ENCODE results near the gene NAPA. TPM values are rescaled to one million over a fixed set of nuclear protein-coding genes. Genes with fewer than 3 reads are reported as not detected.

The NAPA gene
- total and polyA plus RNA-seq, 10 donors, result 51.3 to 171 (median 89.8) TPM

- peak overlapping the region in 7 of 8 donors; percentile 62 to 98 (median 93) for H3K27ac ChIP-seq
- intact Hi-C loops (cut with DNase I; ENCODE audit: low total_unique reads), result no loop called here
- no peak for DNase-seq
- peaks cover 0 to 32% (median 0%) of the 10 kb centered on the region in 6 donors for H3K36me3 ChIP-seq
- peaks cover 42 to 92% (median 73%) of the 10 kb centered on the region in 6 donors for H3K4me1 ChIP-seq
- no peaks in the 10 kb centered on the region for H3K9me3 ChIP-seq
- no peaks in the 10 kb centered on the region for H3K27me3 ChIP-seq (replicated peaks in 1 of 7)
- peak overlapping the region in 3 of 8 donors; percentile 81 to 86 (median 84) for H3K4me3 ChIP-seq
- TF ChIP-seq CTCF (IDR thresholded peaks at IDR 0.05 in 8 of 11, conservative IDR thresholded peaks at IDR 0.05 in 3 of 11), result no peak
- no peak for TF ChIP-seq POLR2AphosphoS5 (IDR thresholded peaks at IDR 0.05)
- TF ChIP-seq POLR2A (IDR thresholded peaks at IDR 0.05), result no peak
- 66 to 79% (median 69%) methylated on average over 8 of the region's 8 CpGs for WGBS, 5 donors
Observed at GRCh38 chr19:47512948-47513319, 1.9 kb downstream of the NAPA start.

GRCh38 chr19:47512183-47512947 is 2.5 kb downstream of the NAPA start:
- peaks cover 48 to 92% (median 76%) of the 10 kb centered on the region in 6 donors for H3K4me1 ChIP-seq
- no peak for DNase-seq
- H3K9me3 ChIP-seq, result no peaks in the 10 kb centered on the region
- peak overlapping the region in 7 of 8 donors; percentile 62 to 98 (median 93) for H3K27ac ChIP-seq
- H3K4me3 ChIP-seq, result peak overlapping the region in 3 of 8 donors; percentile 81 to 86 (median 84)
- no peaks in the 10 kb centered on the region for H3K27me3 ChIP-seq (replicated peaks in 1 of 7)
- no peak for TF ChIP-seq CTCF (IDR thresholded peaks at IDR 0.05 in 8 of 11, conservative IDR thresholded peaks at IDR 0.05 in 3 of 11)
- no peak for TF ChIP-seq POLR2A (IDR thresholded peaks at IDR 0.05)
- no peak for TF ChIP-seq POLR2AphosphoS5 (IDR thresholded peaks at IDR 0.05)
- peaks cover 0 to 37% (median 0%) of the 10 kb centered on the region in 6 donors for H3K36me3 ChIP-seq
- 44 to 67% (median 51%) methylated on average over 11 of the region's 11 CpGs for WGBS, 5 donors
- intact Hi-C loops (cut with DNase I; ENCODE audit: low total_unique reads), result no loop called here

DNA sequence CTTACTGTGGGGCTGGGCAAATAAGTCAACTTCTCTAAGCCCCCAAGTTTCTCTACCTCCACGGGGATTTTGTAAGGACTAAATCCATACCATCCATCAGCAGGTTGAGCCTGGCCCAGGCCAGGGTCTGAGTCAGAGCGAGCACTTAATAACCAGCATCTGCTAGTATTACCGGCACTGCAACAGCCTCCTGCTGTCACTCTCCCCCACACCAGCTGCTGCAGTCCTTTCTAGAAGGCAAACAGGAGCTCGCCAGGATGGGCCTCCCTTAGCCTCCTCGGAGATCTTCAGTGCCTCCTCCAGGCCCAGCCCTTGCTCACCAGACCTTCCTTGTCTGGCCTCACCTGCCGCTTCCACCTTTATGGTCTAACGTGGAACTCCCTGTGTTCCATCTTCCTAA is 3.2 kb downstream of the NAPA start:
- Histone ChIP-seq H3K27me3 (replicated peaks in 1 of 7) (no peaks in the 10 kb centered on the region), H3K4me1 (peaks cover 51 to 92% (median 83%) of the 10 kb centered on the region in 6 donors), H3K36me3 (peaks cover 0 to 43% (median under 1%) of the 10 kb centered on the region in 6 donors), H3K27ac (peak overlapping the region; percentile 38 to 98 (median 66)), H3K4me3 (peak overlapping the region in 1 of 8 donors; percentile 84), H3K9me3 (no peaks in the 10 kb centered on the region)
- intact Hi-C loops (cut with DNase I; ENCODE audit: low total_unique reads), result no loop called here
- no peak for DNase-seq
- TF ChIP-seq CTCF (IDR thresholded peaks at IDR 0.05 in 8 of 11, conservative IDR thresholded peaks at IDR 0.05 in 3 of 11) (no peak), POLR2AphosphoS5 (IDR thresholded peaks at IDR 0.05) (no peak), POLR2A (IDR thresholded peaks at IDR 0.05) (no peak)
- 71 to 90% (median 86%) methylated on average over 7 of the region's 7 CpGs for WGBS, 5 donors

- peaks cover 0 to 49% (median 5%) of the 10 kb centered on the region in 6 donors for H3K36me3 ChIP-seq
- H3K9me3 ChIP-seq, result no peaks in the 10 kb centered on the region
- H3K27me3 ChIP-seq (replicated peaks in 1 of 7), result no peaks in the 10 kb centered on the region
- TF ChIP-seq POLR2A (IDR thresholded peaks at IDR 0.05) (no peak), CTCF (IDR thresholded peaks at IDR 0.05 in 8 of 11, conservative IDR thresholded peaks at IDR 0.05 in 3 of 11) (no peak), POLR2AphosphoS5 (IDR thresholded peaks at IDR 0.05) (peak; percentile 28 to 39 (median 34))
- peak overlapping the region; percentile 38 to 98 (median 66) for H3K27ac ChIP-seq
- DNase-seq, result no peak
- intact Hi-C loops (cut with DNase I; ENCODE audit: low total_unique reads), result no loop called here
- H3K4me3 ChIP-seq, result peak overlapping the region in 1 of 8 donors; percentile 84
- 39 to 77% (median 71%) methylated on average over 3 to 6 of the region's 6 CpGs for WGBS, 5 donors
- H3K4me1 ChIP-seq, result peaks cover 50 to 91% (median 83%) of the 10 kb centered on the region in 6 donors
Observed at GRCh38 chr19:47511128-47511517, 3.7 kb downstream of the NAPA start.

All from spleen (tissue), 11 donors.